Naive thymus-derived CD4-positive, alpha-beta T cell (primary cell): Measurements from ENCODE around the gene CDK14. TPM values are rescaled to one million over a fixed set of nuclear protein-coding genes. Genes with fewer than 3 reads are reported as not detected.

Source experiments
- ATAC-seq: fragments of 150-1000 bp; cut with Tn5 transposase; 2 replicates; pipeline ENCODE4 v1.10.0; 2021; ENCODE audit warnings: mild to moderate bottlenecking, moderate library complexity
- CTCF ChIA-PET: fragments of 350-600 bp; sonication (Branson Sonifier 250); formaldehyde crosslinking; loops from one replicate; lab custom pipeline; 2021; ENCODE audit warnings: antibody characterized with exemption; lab: Charles Lee
- POLR2A ChIA-PET: fragments of 350-600 bp; sonication (Branson Sonifier 250); formaldehyde crosslinking; loops from one replicate; lab custom pipeline; 2021; ENCODE audit warnings: antibody characterized with exemption, inconsistent platforms; lab: Charles Lee
- DNase-seq, 9 donors: peaks; one replicate each; pipeline versions ENCODE4 v3.0.0 to v3.0.0-alpha.2; 2020 to 2022; ENCODE audit warnings: mixed read lengths in 1 of 9
- H3K27ac ChIP-seq: one replicate; pipeline ENCODE4 v1.7.0; 2013; ENCODE audit warnings: mild to moderate bottlenecking, low read depth, low read length, moderate library complexity
- H3K27me3 ChIP-seq, 2 donors: one replicate each; pipeline ENCODE4 v1.7.0; 2013; ENCODE audit warnings: low read length in 2 of 2, mild to moderate bottlenecking in 2 of 2, moderate library complexity in 2 of 2; ENCODE audit not compliant: control insufficient read depth in 2 of 2, insufficient read depth in 2 of 2
- H3K36me3 ChIP-seq, 3 experiments: 1 replicate in 2 of 3; 2 replicates in 1 of 3; pipeline ENCODE4 v1.7.0; 2013; ENCODE audit warnings: low read length in 3 of 3, mild to moderate bottlenecking in 3 of 3, moderate library complexity in 1 of 3; ENCODE audit not compliant: insufficient read depth in 3 of 3, control insufficient read depth in 2 of 3
- H3K4me1 ChIP-seq, 2 donors: one replicate each; pipeline ENCODE4 v1.7.0; 2013; ENCODE audit warnings: low read length in 2 of 2, mild to moderate bottlenecking in 2 of 2, moderate library complexity in 1 of 2; ENCODE audit not compliant: control insufficient read depth in 2 of 2, insufficient read depth in 2 of 2
- H3K4me3 ChIP-seq: 2 replicates; pipeline ENCODE4 v1.7.0; 2013; ENCODE audit warnings: mild to moderate bottlenecking, low read length
- H3K9me3 ChIP-seq, 3 experiments: 1 replicate in 2 of 3; 2 replicates in 1 of 3; pipeline ENCODE4 v1.7.0; 2013; ENCODE audit warnings: low read length in 3 of 3; ENCODE audit not compliant: control insufficient read depth in 2 of 3
- H3K27ac Mint-ChIP-seq, 9 donors: one replicate each; pipeline ENCODE4 v1.8.0; 2020 to 2022; ENCODE audit warnings: mixed read lengths in 9 of 9, mild to moderate bottlenecking in 8 of 9, moderate library complexity in 5 of 9, inconsistent platforms in 2 of 9
- H3K27me3 Mint-ChIP-seq, 5 donors: one replicate each; pipeline ENCODE4 v1.8.0; 2021 to 2022; ENCODE audit warnings: mixed read lengths in 5 of 5, mild to moderate bottlenecking in 1 of 5
- H3K36me3 Mint-ChIP-seq, 5 donors: one replicate each; pipeline ENCODE4 v1.8.0; 2020 to 2022; ENCODE audit warnings: mixed read lengths in 5 of 5, mild to moderate bottlenecking in 3 of 5, inconsistent platforms in 1 of 5
- H3K4me1 Mint-ChIP-seq, 7 donors: one replicate each; pipeline ENCODE4 v1.8.0; 2020 to 2022; ENCODE audit warnings: mixed read lengths in 7 of 7, mild to moderate bottlenecking in 3 of 7, inconsistent platforms in 1 of 7
- H3K4me3 Mint-ChIP-seq, 10 donors: one replicate each; pipeline ENCODE4 v1.8.0; 2020 to 2022; ENCODE audit warnings: mild to moderate bottlenecking in 10 of 10, mixed read lengths in 10 of 10, moderate library complexity in 6 of 10, inconsistent platforms in 2 of 10
- H3K9me3 Mint-ChIP-seq, 11 donors: one replicate each; pipeline ENCODE4 v1.8.0; 2020 to 2022; ENCODE audit warnings: mixed read lengths in 11 of 11, mild to moderate bottlenecking in 4 of 11, inconsistent platforms in 1 of 11, moderate library complexity in 1 of 11
- intact Hi-C, 2 donors: fragments of 100-400 bp; cut with micrococcal nuclease; formaldehyde crosslinking; loops; one replicate each; pipeline ENCODE4 v1.15.1; 2023
- polyA plus RNA-seq, 2 donors: library from polyadenylated mRNA; unstranded; fragments of 300-500 nt; fragmentation: Illumina TruSeq; gene quantifications; one replicate each; pipeline ENCODE4 v1.2.3, GENCODE V29; 2021
- total RNA-seq, 6 experiments: library from RNA in 5 of 6; stranded (reverse) in 5 of 6; gene quantifications; 1 replicate in 5 of 6; 2 replicates in 1 of 6; pipeline ENCODE4 v1.2.3 and lab custom pipeline; 2021 to 2026

Gene CDK14
- total and polyA plus RNA-seq, 7 experiments from 2014 or later: 0.05 to 9.9 (median 0.72) TPM; not detected in 1

DNA sequence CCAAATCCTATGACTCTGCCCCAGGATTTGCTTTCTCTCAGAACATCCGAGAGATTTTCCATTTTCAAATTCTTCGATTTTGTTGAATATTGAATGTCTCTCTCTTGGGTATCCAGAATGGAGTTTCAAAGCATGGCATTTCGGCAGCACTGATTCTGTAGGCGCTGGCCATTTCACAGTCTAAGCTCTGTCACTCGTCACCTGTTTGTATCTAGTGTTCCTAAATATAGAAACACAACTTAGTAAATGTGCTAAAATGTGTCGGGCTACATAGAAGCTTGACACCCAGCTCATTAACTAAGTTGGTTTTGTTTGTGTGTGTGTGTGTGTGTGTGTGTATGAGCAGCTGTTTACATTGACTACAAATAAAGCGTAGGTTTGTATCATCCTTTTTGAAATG, 494.6 kb downstream of the CDK14 start:
- Mint-ChIP-seq H3K4me3 (no peak overlapping the region), H3K27me3 (peaks cover 0 to 9% (median 0%) of the 10 kb centered on the region in 5 donors), H3K9me3 (no peaks in the 10 kb centered on the region), H3K27ac (no peak overlapping the region), H3K4me1 (peaks cover 4 to 24% (median 17%) of the 10 kb centered on the region in 7 donors), H3K36me3 (peaks cover 0 to 3% (median 0%) of the 10 kb centered on the region in 5 donors)
- POLR2A ChIA-PET: no interaction called here
- no peak overlapping the region for H3K4me3 ChIP-seq
- no peaks in the 10 kb centered on the region for H3K9me3 ChIP-seq
- intact Hi-C loops: no loop called here
- H3K36me3 ChIP-seq: no peaks in the 10 kb centered on the region
- ATAC-seq (no peak), DNase-seq (no peak)
- peaks cover 0 to 1% of the 10 kb centered on the region in 2 donors for H3K4me1 ChIP-seq
- CTCF ChIA-PET: interaction anchor here (0.6 to 1.6 kb wide), 3 partner anchors 10 to 859 kb away, joined by 3 read pairs; no protein-coding TSS in a partner anchor
- H3K27ac ChIP-seq: no peak overlapping the region
- H3K27me3 ChIP-seq: no peaks in the 10 kb centered on the region

DNA sequence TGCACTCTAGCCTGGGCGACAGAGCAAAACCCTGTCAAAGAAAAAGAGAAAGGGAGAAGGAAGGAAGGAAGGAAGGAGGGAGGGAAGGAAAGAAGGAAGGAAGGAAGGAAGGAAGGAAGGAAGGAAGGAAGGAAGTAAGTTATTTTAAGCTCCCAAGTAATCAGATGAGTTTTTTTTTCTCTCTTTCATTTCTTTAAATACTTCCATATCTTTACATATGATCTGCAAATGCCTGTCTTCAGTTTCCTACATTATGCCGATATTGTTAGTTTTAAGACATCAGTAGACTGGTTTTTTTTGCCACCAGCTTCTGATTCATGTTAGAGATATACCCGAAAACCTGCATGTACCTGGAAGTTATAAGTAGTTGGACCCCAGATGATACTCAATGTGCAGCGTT, 495.5 kb downstream of the CDK14 start:
- DNase-seq: no peak
- POLR2A ChIA-PET: no interaction called here
- Histone ChIP-seq H3K4me3 (no peak overlapping the region), H3K36me3 (no peaks in the 10 kb centered on the region), H3K9me3 (no peaks in the 10 kb centered on the region), H3K4me1 (no peaks in the 10 kb centered on the region), H3K27me3 (no peaks in the 10 kb centered on the region), H3K27ac (no peak overlapping the region)
- CTCF ChIA-PET: interaction anchor here (0.7 kb wide), 1 partner anchor 27 kb away, joined by 3 read pairs; no protein-coding TSS in a partner anchor
- H3K36me3 Mint-ChIP-seq: peaks cover 0 to 3% (median 0%) of the 10 kb centered on the region in 5 donors
- H3K27ac Mint-ChIP-seq: no peak overlapping the region
- intact Hi-C loops: no loop called here
- ATAC-seq: no peak
- peaks cover 0 to 9% (median 0%) of the 10 kb centered on the region in 5 donors for H3K27me3 Mint-ChIP-seq
- H3K4me1 Mint-ChIP-seq: peaks cover 0 to 15% (median 8%) of the 10 kb centered on the region in 7 donors
- peaks cover 0 to 1% (median 0%) of the 10 kb centered on the region in 11 donors for H3K9me3 Mint-ChIP-seq
- H3K4me3 Mint-ChIP-seq: no peak overlapping the region

DNA sequence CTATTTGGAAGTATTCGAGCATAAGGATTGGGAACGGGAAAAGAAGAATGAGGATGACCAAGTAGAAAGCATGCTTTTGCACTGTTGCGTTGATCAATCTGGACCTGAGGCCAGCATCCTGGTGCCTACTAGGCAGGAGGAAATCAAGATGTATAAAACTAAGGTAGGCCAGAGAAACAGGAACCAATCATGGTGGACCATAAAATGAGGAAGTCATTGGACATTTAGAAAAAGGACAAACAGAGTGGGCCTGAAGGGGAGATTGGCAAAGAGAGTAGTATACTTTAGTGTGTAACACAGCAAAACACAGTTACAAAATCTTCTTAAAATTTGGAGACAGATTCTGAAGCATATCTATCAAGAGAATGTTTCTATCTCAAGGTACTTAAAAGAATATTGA, 497.1 kb downstream of the CDK14 start:
- no peaks in the 10 kb centered on the region for H3K4me1 ChIP-seq
- H3K9me3 Mint-ChIP-seq: peaks cover 0 to 1% (median 0%) of the 10 kb centered on the region in 11 donors
- ATAC-seq (no peak), DNase-seq (no peak)
- no peaks in the 10 kb centered on the region for H3K9me3 ChIP-seq
- H3K36me3 ChIP-seq: no peaks in the 10 kb centered on the region
- H3K27ac Mint-ChIP-seq: no peak overlapping the region
- POLR2A ChIA-PET: no interaction called here
- peaks cover 0 to 3% (median 0%) of the 10 kb centered on the region in 5 donors for H3K36me3 Mint-ChIP-seq
- H3K27me3 ChIP-seq: no peaks in the 10 kb centered on the region
- H3K27ac ChIP-seq: no peak overlapping the region
- no peak overlapping the region for H3K4me3 ChIP-seq
- CTCF ChIA-PET: no interaction called here
- intact Hi-C loops: no loop called here
- peaks cover 0 to 9% (median 0%) of the 10 kb centered on the region in 5 donors for H3K27me3 Mint-ChIP-seq
- peaks cover 0 to 11% (median 7%) of the 10 kb centered on the region in 7 donors for H3K4me1 Mint-ChIP-seq
- no peak overlapping the region for H3K4me3 Mint-ChIP-seq

DNA sequence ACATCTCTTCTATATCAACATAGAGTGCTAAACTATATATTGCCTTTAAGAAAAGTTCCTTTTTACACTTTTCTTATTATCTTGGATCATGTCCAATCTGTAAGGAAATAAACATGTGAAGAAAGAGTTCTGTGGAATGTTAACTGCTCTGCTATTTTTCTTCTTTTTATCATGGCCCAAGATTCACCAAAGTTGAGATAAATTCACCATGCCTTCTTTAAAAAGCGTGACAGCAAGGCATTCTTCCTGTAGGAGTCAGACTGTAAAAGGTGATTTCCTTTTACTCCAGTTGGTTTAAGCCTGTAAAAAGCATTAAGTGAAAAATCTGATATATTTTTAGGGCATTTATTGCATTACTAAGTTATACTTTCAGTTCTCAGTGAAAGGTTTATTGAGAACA, 502.4 kb downstream of the CDK14 start:
- no peak overlapping the region for H3K4me3 Mint-ChIP-seq
- peaks cover 0 to 3% (median 0%) of the 10 kb centered on the region in 5 donors for H3K36me3 Mint-ChIP-seq

DNA sequence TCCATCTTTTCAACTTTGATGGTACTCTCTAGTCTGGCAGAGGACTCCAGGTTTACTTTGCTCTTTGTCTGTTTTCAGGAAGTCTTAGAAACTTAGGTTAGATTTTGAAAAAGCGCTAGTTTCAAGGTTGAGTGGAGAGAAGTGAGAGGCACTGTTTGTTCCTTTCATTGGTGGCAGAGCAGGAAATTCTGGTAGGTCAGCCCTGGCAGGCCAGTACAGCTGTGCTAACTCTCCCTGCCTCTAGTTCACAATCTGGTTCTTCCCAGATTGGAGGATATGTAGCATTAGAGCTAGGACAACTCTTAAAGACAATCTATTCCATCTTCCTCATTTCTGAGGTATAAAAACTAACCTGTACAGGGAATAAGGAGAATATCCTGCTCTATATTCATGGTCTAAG, 507.2 kb downstream of the CDK14 start:
- intact Hi-C loops: no loop called here
- ChIA-PET CTCF (no interaction called here), POLR2A (no interaction called here)
- Mint-ChIP-seq H3K36me3 (no peaks in the 10 kb centered on the region), H3K4me1 (peaks cover 0 to 9% (median 6%) of the 10 kb centered on the region in 7 donors), H3K9me3 (no peaks in the 10 kb centered on the region), H3K4me3 (no peak overlapping the region), H3K27me3 (peaks cover 0 to 3% (median 0%) of the 10 kb centered on the region in 5 donors), H3K27ac (no peak overlapping the region)
- no peaks in the 10 kb centered on the region for H3K9me3 ChIP-seq
- no peak overlapping the region for H3K4me3 ChIP-seq
- ATAC-seq (no peak), DNase-seq (no peak)
- no peaks in the 10 kb centered on the region for H3K36me3 ChIP-seq
- no peaks in the 10 kb centered on the region for H3K4me1 ChIP-seq
- H3K27me3 ChIP-seq: peaks cover 0 to 2% of the 10 kb centered on the region in 2 donors
- no peak overlapping the region for H3K27ac ChIP-seq

More for the DNA sequence above, 502.4 kb downstream of the CDK14 start:
- no peak for ATAC-seq
- Histone ChIP-seq H3K27ac (no peak overlapping the region), H3K4me3 (no peak overlapping the region), H3K36me3 (no peaks in the 10 kb centered on the region), H3K27me3 (peaks cover 0 to 2% of the 10 kb centered on the region in 2 donors), H3K9me3 (no peaks in the 10 kb centered on the region), H3K4me1 (no peaks in the 10 kb centered on the region)
- POLR2A ChIA-PET: no interaction called here
- Mint-ChIP-seq H3K4me1 (peaks cover 0 to 9% (median 6%) of the 10 kb centered on the region in 7 donors), H3K9me3 (peaks cover 0 to 1% (median 0%) of the 10 kb centered on the region in 11 donors), H3K27ac (no peak overlapping the region), H3K27me3 (peaks cover 0 to 3% (median 0%) of the 10 kb centered on the region in 5 donors)
- CTCF ChIA-PET: no interaction called here
- intact Hi-C loops: no loop called here
- no peak for DNase-seq

DNA sequence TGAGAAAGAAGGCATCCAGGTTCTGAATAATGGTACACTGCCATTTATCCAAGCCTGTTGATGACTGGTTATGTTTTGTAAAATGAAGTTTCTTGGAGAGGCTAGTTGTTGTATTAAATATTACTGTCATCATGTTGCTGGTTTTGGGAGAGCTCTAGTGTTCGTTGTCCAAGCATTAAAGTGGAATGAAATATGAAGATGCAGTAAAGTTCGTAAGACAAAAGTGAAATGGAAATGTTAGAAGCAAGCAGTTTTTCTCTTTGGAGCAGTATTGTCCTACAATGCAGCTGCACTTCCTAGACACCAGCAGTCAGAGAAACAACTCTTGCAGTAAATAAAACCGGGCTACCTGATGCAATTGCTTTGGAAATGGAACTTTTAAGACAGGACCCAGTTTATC, 511.3 kb downstream of the CDK14 start:
- Mint-ChIP-seq H3K27ac (no peak overlapping the region), H3K36me3 (no peaks in the 10 kb centered on the region), H3K4me1 (peaks cover 0 to 5% (median 4%) of the 10 kb centered on the region in 7 donors), H3K27me3 (no peaks in the 10 kb centered on the region), H3K4me3 (no peak overlapping the region), H3K9me3 (no peaks in the 10 kb centered on the region)
- Histone ChIP-seq H3K27me3 (no peaks in the 10 kb centered on the region), H3K27ac (no peak overlapping the region), H3K9me3 (no peaks in the 10 kb centered on the region), H3K36me3 (no peaks in the 10 kb centered on the region), H3K4me1 (no peaks in the 10 kb centered on the region), H3K4me3 (no peak overlapping the region)
- no peak for ATAC-seq
- intact Hi-C loops: no loop called here
- ChIA-PET POLR2A (no interaction called here), CTCF (no interaction called here)
- no peak for DNase-seq

DNA sequence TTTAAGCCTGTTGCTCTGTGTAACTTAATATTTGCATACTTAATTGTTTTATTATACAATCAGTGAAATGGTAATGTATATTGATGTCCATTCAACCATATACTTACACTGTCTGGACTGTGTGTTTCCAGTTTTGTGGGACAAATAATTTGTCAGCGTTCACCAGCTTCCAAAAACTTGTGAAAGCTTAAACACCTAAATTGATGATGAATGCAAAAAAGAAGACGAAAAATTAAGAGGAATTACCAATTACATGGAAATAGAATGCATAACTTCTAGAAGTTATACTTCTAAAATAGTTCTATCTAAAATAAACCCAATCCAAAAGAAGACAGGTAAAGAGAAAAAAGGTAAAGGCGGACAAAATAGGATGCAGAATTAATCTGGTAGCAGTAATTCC, 513.1 kb downstream of the CDK14 start:
- no peak for ATAC-seq
- intact Hi-C loops: no loop called here
- Histone ChIP-seq H3K36me3 (no peaks in the 10 kb centered on the region), H3K27me3 (no peaks in the 10 kb centered on the region), H3K27ac (no peak overlapping the region), H3K9me3 (no peaks in the 10 kb centered on the region), H3K4me1 (no peaks in the 10 kb centered on the region), H3K4me3 (no peak overlapping the region)
- H3K27me3 Mint-ChIP-seq: no peaks in the 10 kb centered on the region
- no peaks in the 10 kb centered on the region for H3K9me3 Mint-ChIP-seq
- POLR2A ChIA-PET: no interaction called here
- H3K4me1 Mint-ChIP-seq: no peaks in the 10 kb centered on the region
- no peak for DNase-seq
- H3K36me3 Mint-ChIP-seq: no peaks in the 10 kb centered on the region
- no peak overlapping the region for H3K4me3 Mint-ChIP-seq
- CTCF ChIA-PET: no interaction called here
- no peak overlapping the region for H3K27ac Mint-ChIP-seq
